Measurements from ENCODE around the gene TSN.

- peak; percentile 83 for TF ChIP-seq POLR2AphosphoS5 (IDR thresholded peaks at IDR 0.05; ENCODE audit: borderline replicate concordance, low read depth, low read length)
- no peak for TF ChIP-seq EZH2 (IDR thresholded peaks at IDR 0.05)
- TF ChIP-seq FOXP2 (optimal IDR thresholded peaks at IDR 0.05; ENCODE audit: control extremely low read depth, extremely low read length, insufficient read depth), result no peak
Observed at GRCh38 chr2:121755237-121756111, at the start of gene TSN.

All from SK-N-MC (cell line).